PC-9 (cell line): ENCODE measurements around the gene MKRN2OS. TPM values are rescaled to one million over a fixed set of nuclear protein-coding genes. Genes with fewer than 3 reads are reported as not detected.

Experiments
- BruUV-seq: library from RNA; stranded (reverse); fragments of 400-500 nt; replicated peaks from 2 replicates; lab custom pipeline; 2021; lab: Mats Ljungman, UMichigan
- CTCF ChIA-PET: fragments of 300-600 bp; sonication (Branson Sonifier 250); formaldehyde crosslinking; loops from one replicate; lab custom pipeline; 2022; ENCODE audit warnings: antibody characterized with exemption; lab: Charles Lee
- POLR2A ChIA-PET: fragments of 300-600 bp; sonication (Branson Sonifier 250); formaldehyde crosslinking; loops from one replicate; lab custom pipeline; 2022; ENCODE audit warnings: antibody characterized with exemption; ENCODE audit not compliant: unreplicated experiment; lab: Charles Lee
- DNase-seq, 2 experiments: peaks; one replicate each; pipeline versions ENCODE4 v3.0.0 to v3.0.0-alpha.2; 2015 to 2022; ENCODE audit warnings: mixed read lengths in 1 of 2
- H2AFZ ChIP-seq: fragments of 200-600 bp; sonication (generic); 2 replicates; pipeline ENCODE4 v1.8.1; 2017; ENCODE audit warnings: antibody characterized with exemption
- H3F3A ChIP-seq: fragments of 200-600 bp; sonication (generic); 2 replicates; pipeline ENCODE4 v1.8.1; 2017; ENCODE audit warnings: antibody characterized with exemption, mild to moderate bottlenecking, low read depth; ENCODE audit not compliant: insufficient read depth
- H3K27ac ChIP-seq: fragments of 200-600 bp; sonication (generic); 2 replicates; pipeline ENCODE4 v1.6.1; 2016; ENCODE audit warnings: mixed run types
- H3K27me3 ChIP-seq: fragments of 200-600 bp; sonication (generic); 2 replicates; pipeline ENCODE4 v1.6.1; 2016; ENCODE audit warnings: low read depth, mixed run types; ENCODE audit not compliant: insufficient read depth
- H3K36me3 ChIP-seq: fragments of 200-600 bp; sonication (generic); 2 replicates; pipeline ENCODE4 v1.6.1; 2016; ENCODE audit warnings: low read depth, mixed run types
- H3K4me1 ChIP-seq: fragments of 200-600 bp; sonication (generic); replicated peaks from 2 replicates; pipeline ENCODE4 v1.6.1; 2016; ENCODE audit warnings: mixed run types; ENCODE audit not compliant: insufficient read depth
- H3K4me2 ChIP-seq: fragments of 200-600 bp; sonication (generic); 2 replicates; pipeline ENCODE4 v1.6.1; 2017; ENCODE audit warnings: mixed run types
- H3K4me3 ChIP-seq: fragments of 200-600 bp; sonication (generic); 2 replicates; pipeline ENCODE4 v1.6.1; 2016; ENCODE audit warnings: mixed run types
- H3K79me2 ChIP-seq: fragments of 200-600 bp; sonication (generic); 2 replicates; pipeline ENCODE4 v1.6.1; 2017; ENCODE audit warnings: low read depth, mixed run types
- H3K9me2 ChIP-seq: fragments of 200-600 bp; sonication (generic); 2 replicates; pipeline ENCODE4 v1.8.1; 2017; ENCODE audit warnings: mild to moderate bottlenecking; ENCODE audit not compliant: insufficient read depth
- H3K9me3 ChIP-seq: fragments of 200-600 bp; sonication (generic); 2 replicates; pipeline ENCODE4 v1.8.1; 2016; ENCODE audit warnings: low read depth; ENCODE audit not compliant: insufficient read depth
- H4K20me1 ChIP-seq: fragments of 200-600 bp; sonication (generic); 2 replicates; pipeline ENCODE4 v1.8.1; 2017; ENCODE audit not compliant: insufficient read depth
- EZH2 ChIP-seq: fragments of 200-600 bp; sonication (generic); IDR thresholded peaks from 2 replicates; pipeline ENCODE4 v1.8.0; 2017; ENCODE audit warnings: antibody characterized with exemption, low read depth
- intact Hi-C: fragments of 100-400 bp; cut with micrococcal nuclease; formaldehyde crosslinking; loops from one replicate; pipeline ENCODE4 v1.10.0; 2022; ENCODE audit not compliant: unreplicated experiment
- total RNA-seq: library from RNA; stranded (reverse); gene quantifications from 2 replicates; pipeline ENCODE4 v1.2.3, GENCODE V29; 2021
- TF ChIP-seq, protein P1 (sequence below): fragments of 200-600 bp; sonication (generic); conservative IDR thresholded peaks from 2 replicates; pipeline ENCODE4 v1.6.1; 2017; ENCODE audit warnings: mixed run types, antibody characterized with exemption, mild to moderate bottlenecking, moderate library complexity

The MKRN2OS gene
- total RNA-seq, 1 experiment from 2014 or later, result 6.2 TPM

GRCh38 chr3:12579905-12580304 lies 34.6 kb upstream of the MKRN2OS start:
- Histone ChIP-seq H3K79me2 (no peaks in the 10 kb centered on the region), H4K20me1 (peaks cover 24% of the 10 kb centered on the region), H3K4me1 (no peaks in the 10 kb centered on the region), H3K27ac (no peak overlapping the region), H3K27me3 (no peaks in the 10 kb centered on the region), H3K9me2 (no peaks in the 10 kb centered on the region), H3K9me3 (no peaks in the 10 kb centered on the region), H2AFZ (no peak overlapping the region), H3K36me3 (peaks cover 35% of the 10 kb centered on the region), H3K4me3 (no peak overlapping the region), H3F3A (peaks cover 21% of the 10 kb centered on the region; the same call in 1 of the 2 replicates), H3K4me2 (no peak overlapping the region)
- no TSS peak for BruUV-seq
- intact Hi-C loops, result no loop called here
- no peak for DNase-seq
- ChIA-PET CTCF (no interaction called here), POLR2A (no interaction called here)
- TF ChIP-seq EZH2, result no peak
- TF ChIP-seq, protein P1, sequence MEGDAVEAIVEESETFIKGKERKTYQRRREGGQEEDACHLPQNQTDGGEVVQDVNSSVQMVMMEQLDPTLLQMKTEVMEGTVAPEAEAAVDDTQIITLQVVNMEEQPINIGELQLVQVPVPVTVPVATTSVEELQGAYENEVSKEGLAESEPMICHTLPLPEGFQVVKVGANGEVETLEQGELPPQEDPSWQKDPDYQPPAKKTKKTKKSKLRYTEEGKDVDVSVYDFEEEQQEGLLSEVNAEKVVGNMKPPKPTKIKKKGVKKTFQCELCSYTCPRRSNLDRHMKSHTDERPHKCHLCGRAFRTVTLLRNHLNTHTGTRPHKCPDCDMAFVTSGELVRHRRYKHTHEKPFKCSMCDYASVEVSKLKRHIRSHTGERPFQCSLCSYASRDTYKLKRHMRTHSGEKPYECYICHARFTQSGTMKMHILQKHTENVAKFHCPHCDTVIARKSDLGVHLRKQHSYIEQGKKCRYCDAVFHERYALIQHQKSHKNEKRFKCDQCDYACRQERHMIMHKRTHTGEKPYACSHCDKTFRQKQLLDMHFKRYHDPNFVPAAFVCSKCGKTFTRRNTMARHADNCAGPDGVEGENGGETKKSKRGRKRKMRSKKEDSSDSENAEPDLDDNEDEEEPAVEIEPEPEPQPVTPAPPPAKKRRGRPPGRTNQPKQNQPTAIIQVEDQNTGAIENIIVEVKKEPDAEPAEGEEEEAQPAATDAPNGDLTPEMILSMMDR, result no peak

DNA sequence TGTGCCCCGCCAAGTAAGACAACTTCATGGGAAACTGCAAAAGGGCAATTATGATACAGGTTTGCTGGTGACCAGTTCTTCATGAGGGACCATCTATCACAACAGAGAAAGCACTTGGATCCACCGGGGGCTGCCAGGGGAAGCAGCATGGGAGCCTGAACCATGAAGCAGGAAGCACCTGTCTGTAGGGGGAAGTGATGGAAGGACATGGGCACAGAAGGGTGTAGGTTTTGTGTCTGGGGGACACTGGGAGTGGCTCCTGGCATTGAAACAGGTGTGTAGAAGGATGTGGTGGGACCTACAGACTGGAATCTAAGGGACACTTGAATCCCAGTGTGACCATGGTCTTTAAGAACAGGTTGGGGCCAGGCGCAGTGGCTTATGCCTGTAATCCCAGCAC lies 34.2 kb upstream of the MKRN2OS start:
- H4K20me1 ChIP-seq, result peaks cover 20% of the 10 kb centered on the region
- H3K27ac ChIP-seq, result no peak overlapping the region
- ChIA-PET CTCF (no interaction called here), POLR2A (no interaction called here)
- DNase-seq, result no peak
- no peak overlapping the region for H2AFZ ChIP-seq
- no TSS peak for BruUV-seq
- intact Hi-C loops, result no loop called here
- peaks cover 34% of the 10 kb centered on the region for H3K36me3 ChIP-seq
- H3K4me1 ChIP-seq, result no peaks in the 10 kb centered on the region
- H3K9me3 ChIP-seq, result no peaks in the 10 kb centered on the region
- no peak overlapping the region for H3K4me3 ChIP-seq
- H3K79me2 ChIP-seq, result no peaks in the 10 kb centered on the region
- H3K9me2 ChIP-seq, result no peaks in the 10 kb centered on the region
- H3F3A ChIP-seq, result peaks cover 16% of the 10 kb centered on the region; the same call in 1 of the 2 replicates
- H3K27me3 ChIP-seq, result no peaks in the 10 kb centered on the region
- no peak overlapping the region for H3K4me2 ChIP-seq
- TF ChIP-seq, protein P1, result no peak
- no peak for TF ChIP-seq EZH2

DNA sequence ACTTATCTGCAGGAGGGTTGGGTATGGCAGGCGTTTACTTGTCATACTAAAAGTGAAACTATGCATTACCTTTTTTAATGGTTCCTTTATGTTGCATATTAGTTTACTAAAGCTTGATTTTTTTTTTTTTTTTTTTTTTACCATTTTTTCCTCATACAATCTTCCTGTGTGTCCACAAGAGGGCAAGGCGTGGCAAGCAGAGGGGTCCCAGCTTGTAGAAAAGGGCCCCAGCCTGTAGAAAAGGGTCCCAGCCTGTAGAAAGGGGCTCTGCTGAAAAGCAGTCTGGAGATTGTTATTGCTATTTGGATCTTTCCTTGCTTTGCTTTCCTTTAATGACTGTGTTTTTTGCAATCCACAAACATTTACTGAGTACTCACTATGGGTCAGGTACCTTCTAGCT lies 33.4 kb upstream of the MKRN2OS start:
- Histone ChIP-seq H3K4me3 (no peak overlapping the region), H3K79me2 (no peaks in the 10 kb centered on the region), H3K4me2 (no peak overlapping the region), H3K27ac (no peak overlapping the region), H3K27me3 (no peaks in the 10 kb centered on the region), H4K20me1 (peaks cover 13% of the 10 kb centered on the region), H3K36me3 (peaks cover 27% of the 10 kb centered on the region), H3F3A (peaks cover 16% of the 10 kb centered on the region; the same call in 1 of the 2 replicates), H3K9me3 (no peaks in the 10 kb centered on the region), H3K9me2 (no peaks in the 10 kb centered on the region), H3K4me1 (no peaks in the 10 kb centered on the region), H2AFZ (no peak overlapping the region)
- CTCF ChIA-PET, result interaction anchor here (0.6 kb wide), 2 partner anchors 400 to 874 kb away, joined by 3 to 7 read pairs; no protein-coding TSS in a partner anchor
- POLR2A ChIA-PET, result no interaction called here
- intact Hi-C loops, result no loop called here
- TF ChIP-seq, protein P1, result 0 out of 2 replicates have a peak, but pooled peaks have one; percentile 35
- no peak for TF ChIP-seq EZH2
- no TSS peak for BruUV-seq
- no peak for DNase-seq
